ENCODE data around the gene CRTC2.

DNA sequence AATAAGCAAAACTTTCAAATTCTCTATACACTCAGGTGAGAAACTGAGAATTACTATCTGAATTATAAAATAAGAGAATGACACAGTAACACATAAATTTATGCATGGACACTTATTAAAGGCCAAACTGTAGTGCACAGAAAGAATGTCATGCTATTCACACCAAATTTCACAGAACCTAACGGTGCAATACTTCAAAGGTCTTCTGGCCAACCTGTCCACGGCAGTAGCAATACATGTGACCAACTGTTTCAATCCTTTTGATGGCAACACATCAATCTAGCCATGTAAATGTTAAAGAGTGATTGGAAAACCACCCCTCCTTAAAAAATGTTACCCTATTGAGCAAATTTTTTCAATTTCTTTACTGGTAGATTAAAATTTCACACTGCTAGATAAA, 46.1 kb downstream of the CRTC2 start:
- TF ChIP-seq, protein P1, sequence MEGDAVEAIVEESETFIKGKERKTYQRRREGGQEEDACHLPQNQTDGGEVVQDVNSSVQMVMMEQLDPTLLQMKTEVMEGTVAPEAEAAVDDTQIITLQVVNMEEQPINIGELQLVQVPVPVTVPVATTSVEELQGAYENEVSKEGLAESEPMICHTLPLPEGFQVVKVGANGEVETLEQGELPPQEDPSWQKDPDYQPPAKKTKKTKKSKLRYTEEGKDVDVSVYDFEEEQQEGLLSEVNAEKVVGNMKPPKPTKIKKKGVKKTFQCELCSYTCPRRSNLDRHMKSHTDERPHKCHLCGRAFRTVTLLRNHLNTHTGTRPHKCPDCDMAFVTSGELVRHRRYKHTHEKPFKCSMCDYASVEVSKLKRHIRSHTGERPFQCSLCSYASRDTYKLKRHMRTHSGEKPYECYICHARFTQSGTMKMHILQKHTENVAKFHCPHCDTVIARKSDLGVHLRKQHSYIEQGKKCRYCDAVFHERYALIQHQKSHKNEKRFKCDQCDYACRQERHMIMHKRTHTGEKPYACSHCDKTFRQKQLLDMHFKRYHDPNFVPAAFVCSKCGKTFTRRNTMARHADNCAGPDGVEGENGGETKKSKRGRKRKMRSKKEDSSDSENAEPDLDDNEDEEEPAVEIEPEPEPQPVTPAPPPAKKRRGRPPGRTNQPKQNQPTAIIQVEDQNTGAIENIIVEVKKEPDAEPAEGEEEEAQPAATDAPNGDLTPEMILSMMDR (IDR thresholded peaks at IDR 0.05) = no peak
- TF ChIP-seq POLR2A (IDR thresholded peaks at IDR 0.05) = no peak
